Measurements from ENCODE around the gene ACP6. TPM values are rescaled to one million over a fixed set of nuclear protein-coding genes. Genes with fewer than 3 reads are reported as not detected.

The ACP6 gene
- total and polyA plus RNA-seq, 2 donors (not counting 3 experiments of a cell fraction or from before 2014, with no cell fraction given), result 7.1 to 9.4 TPM

GRCh38 chr1:147634645-147635044 lies 35.7 kb downstream of the ACP6 start:
- ChIA-PET CTCF (interaction anchor here (1.2 to 3.9 kb wide), 5 partner anchors 9 to 361 kb away, joined by 3 to 25 read pairs (median 5); no protein-coding TSS in a partner anchor), POLR2A (no interaction called here)
- dilution Hi-C loops (cut with MboI; ENCODE audit: extremely low pct_ligation_motif_present, low sequenced_read_pairs), result no loop called here
- no peak overlapping the region for H3K4me3 ChIP-seq (replicated peaks in 1 of 3; ENCODE audit: insufficient read depth in 1 of 3, low read depth in 1 of 3, low read length in 3 of 3)
- FAIRE-seq, result no peak
- no peak overlapping the region for H3K27ac ChIP-seq (ENCODE audit: insufficient read depth, low read depth, low read length)
- TF ChIP-seq MYC (IDR thresholded peaks at IDR 0.05; ENCODE audit: low read depth, low read length), result no peak
- no peak for TF ChIP-seq CTCF (IDR thresholded peaks at IDR 0.05; ENCODE audit: extremely low read depth in 1 of 2, insufficient read depth in 1 of 2, low read depth in 1 of 2, low read length in 2 of 2)
- no peak for TF ChIP-seq POLR2AphosphoS5 (IDR thresholded peaks at IDR 0.05; ENCODE audit: insufficient read depth, low read depth, low read length)
- TF ChIP-seq, protein P1, sequence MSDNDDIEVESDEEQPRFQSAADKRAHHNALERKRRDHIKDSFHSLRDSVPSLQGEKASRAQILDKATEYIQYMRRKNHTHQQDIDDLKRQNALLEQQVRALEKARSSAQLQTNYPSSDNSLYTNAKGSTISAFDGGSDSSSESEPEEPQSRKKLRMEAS (IDR thresholded peaks at IDR 0.05; ENCODE audit: insufficient read depth, insufficient read length), result no peak
- no peak for TF ChIP-seq FOS (IDR thresholded peaks at IDR 0.05; ENCODE audit: borderline replicate concordance, insufficient read depth, low read length)
- TF ChIP-seq JUN (IDR thresholded peaks at IDR 0.05; ENCODE audit: borderline replicate concordance, insufficient read depth, insufficient read length, low read depth), result no peak
- TF ChIP-seq GATA2 (IDR thresholded peaks at IDR 0.05; ENCODE audit: insufficient read depth, insufficient read length, low read depth, low read length), result no peak
- no peak for TF ChIP-seq EZH2 (IDR thresholded peaks at IDR 0.05; ENCODE audit: borderline replicate concordance, low read depth, low read length, severe bottlenecking)
- TF ChIP-seq POLR2A (IDR thresholded peaks at IDR 0.05; ENCODE audit: low read depth, low read length), result no peak
- H3K4me1 ChIP-seq (ENCODE audit: control insufficient read depth, extremely low read depth, insufficient read depth, low read length), result no peaks in the 10 kb centered on the region
- H3K9me1 ChIP-seq (replicated peaks; ENCODE audit: control insufficient read depth, extremely low read depth, insufficient read depth, low read length), result no peaks in the 10 kb centered on the region
- BruUV-seq (replicated peaks), result no TSS peak
- H3K4me2 ChIP-seq (ENCODE audit: insufficient read depth, low read length), result no peak overlapping the region
- DNase-seq (ENCODE audit: low read depth, low spot score), result no peak
- no peaks in the 10 kb centered on the region for H3K9me3 ChIP-seq (replicated peaks; ENCODE audit: control insufficient read depth, insufficient read depth, low read length)
- no peaks in the 10 kb centered on the region for H3K27me3 ChIP-seq (ENCODE audit: control insufficient read depth in 2 of 2, insufficient read depth in 2 of 2, low read length in 2 of 2)
- no peaks in the 10 kb centered on the region for H3K79me2 ChIP-seq (ENCODE audit: control insufficient read depth, insufficient read depth, low read length)
- no peaks in the 10 kb centered on the region for H4K20me1 ChIP-seq (replicated peaks; ENCODE audit: control insufficient read depth, extremely low read depth, insufficient read depth, low read length)
- intact Hi-C loops (cut with micrococcal nuclease), result no loop called here
- no peaks in the 10 kb centered on the region for H3K36me3 ChIP-seq (ENCODE audit: control insufficient read depth in 2 of 2, extremely low read depth in 1 of 2, insufficient read depth in 2 of 2, low read length in 2 of 2)
- H2AFZ ChIP-seq (ENCODE audit: low read depth, low read length), result no peak overlapping the region
- no peak overlapping the region for H3K9ac ChIP-seq (replicated peaks; ENCODE audit: extremely low read depth, insufficient read depth, low read length)
